ENCODE results near the gene SGMS2. TPM values are rescaled to one million over a fixed set of nuclear protein-coding genes. Genes with fewer than 3 reads are reported as not detected.

Gene SGMS2
- total RNA-seq, 1 donor from 2014 or later: 64.3 TPM

GRCh38 chr4:107823870-107824349 lies 822 bp upstream of the SGMS2 start:
- TF ChIP-seq CTCF (IDR thresholded peaks at IDR 0.05; ENCODE audit: insufficient read depth, low read length, poor library complexity, severe bottlenecking): no peak
- H3K27me3 ChIP-seq (ENCODE audit: control insufficient read depth, insufficient read depth, low read length): no peaks in the 10 kb centered on the region
- no peak for DNase-seq (ENCODE audit: low read depth)
- peak overlapping the region; percentile 86 for H3K4me3 ChIP-seq (ENCODE audit: low read depth, low read length)
- no peaks in the 10 kb centered on the region for H3K36me3 ChIP-seq (ENCODE audit: control insufficient read depth, insufficient read depth, low read length)

- Histone ChIP-seq H3K36me3 (ENCODE audit: control insufficient read depth, insufficient read depth, low read length) (no peaks in the 10 kb centered on the region), H3K4me3 (ENCODE audit: low read depth, low read length) (peak overlapping the region; percentile 86), H3K27me3 (ENCODE audit: control insufficient read depth, insufficient read depth, low read length) (no peaks in the 10 kb centered on the region)
- TF ChIP-seq CTCF (IDR thresholded peaks at IDR 0.05; ENCODE audit: insufficient read depth, low read length, poor library complexity, severe bottlenecking): no peak
- DNase-seq (ENCODE audit: low read depth): peak; percentile 39
Measured at GRCh38 chr4:107825072-107825824, 516 bp downstream of the SGMS2 start.

- no peak for TF ChIP-seq CTCF (IDR thresholded peaks at IDR 0.05; ENCODE audit: insufficient read depth, low read length, poor library complexity, severe bottlenecking)
- Histone ChIP-seq H3K36me3 (ENCODE audit: control insufficient read depth, insufficient read depth, low read length) (no peaks in the 10 kb centered on the region), H3K4me3 (ENCODE audit: low read depth, low read length) (peak overlapping the region; percentile 86), H3K27me3 (ENCODE audit: control insufficient read depth, insufficient read depth, low read length) (no peaks in the 10 kb centered on the region)
- DNase-seq (ENCODE audit: low read depth): peak; percentile 60
Measured at GRCh38 chr4:107826421-107826980, 1.8 kb downstream of the SGMS2 start.

GRCh38 chr4:107828315-107829090 lies 3.8 kb downstream of the SGMS2 start:
- no peaks in the 10 kb centered on the region for H3K27me3 ChIP-seq (ENCODE audit: control insufficient read depth, insufficient read depth, low read length)
- no peaks in the 10 kb centered on the region for H3K36me3 ChIP-seq (ENCODE audit: control insufficient read depth, insufficient read depth, low read length)
- no peak overlapping the region for H3K4me3 ChIP-seq (ENCODE audit: low read depth, low read length)
- TF ChIP-seq CTCF (IDR thresholded peaks at IDR 0.05; ENCODE audit: insufficient read depth, low read length, poor library complexity, severe bottlenecking): no peak
- no peak for DNase-seq (ENCODE audit: low read depth)

GRCh38 chr4:107831140-107831539 lies 6.4 kb downstream of the SGMS2 start:
- DNase-seq (ENCODE audit: low read depth): no peak

More at GRCh38 chr4:107831140-107831539, 6.4 kb downstream of the SGMS2 start:
- Histone ChIP-seq H3K4me3 (ENCODE audit: low read depth, low read length) (no peak overlapping the region), H3K36me3 (ENCODE audit: control insufficient read depth, insufficient read depth, low read length) (no peaks in the 10 kb centered on the region), H3K27me3 (ENCODE audit: control insufficient read depth, insufficient read depth, low read length) (no peaks in the 10 kb centered on the region)
- no peak for TF ChIP-seq CTCF (IDR thresholded peaks at IDR 0.05; ENCODE audit: insufficient read depth, low read length, poor library complexity, severe bottlenecking)
